Measurements from ENCODE around the gene SHISA9.

The SHISA9 gene

DNA sequence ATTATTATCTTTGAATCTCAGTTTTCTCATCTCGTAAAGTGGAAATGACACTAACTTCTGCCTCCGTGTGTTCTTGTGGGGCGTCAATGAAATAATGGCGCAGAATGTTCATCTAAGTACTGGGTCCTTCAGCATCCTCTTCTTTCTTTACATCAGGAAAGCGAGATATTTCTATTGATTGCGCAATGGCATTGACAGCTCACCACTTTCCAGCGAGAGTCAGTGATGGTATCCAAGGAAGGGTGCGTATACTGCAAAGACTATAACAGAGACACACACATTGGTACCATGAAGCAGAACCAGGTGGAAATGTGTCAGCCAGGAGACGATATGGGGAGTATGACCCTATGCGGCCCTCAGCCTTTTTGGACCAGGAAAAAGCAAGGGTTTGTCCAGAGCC lies 162.1 kb downstream of the SHISA9 start:
- FAIRE-seq (no peak), DNase-seq (ENCODE audit: insufficient read length, low spot score) (no peak)

- DNase-seq (ENCODE audit: insufficient read length, low spot score) (no peak), FAIRE-seq (no peak)
Observed at GRCh38 chr16:13064821-13065220, 163.4 kb downstream of the SHISA9 start.

- FAIRE-seq (no peak), DNase-seq (ENCODE audit: insufficient read length, low spot score) (no peak)
Observed at GRCh38 chr16:13067648-13068047, 166.2 kb downstream of the SHISA9 start.

DNA sequence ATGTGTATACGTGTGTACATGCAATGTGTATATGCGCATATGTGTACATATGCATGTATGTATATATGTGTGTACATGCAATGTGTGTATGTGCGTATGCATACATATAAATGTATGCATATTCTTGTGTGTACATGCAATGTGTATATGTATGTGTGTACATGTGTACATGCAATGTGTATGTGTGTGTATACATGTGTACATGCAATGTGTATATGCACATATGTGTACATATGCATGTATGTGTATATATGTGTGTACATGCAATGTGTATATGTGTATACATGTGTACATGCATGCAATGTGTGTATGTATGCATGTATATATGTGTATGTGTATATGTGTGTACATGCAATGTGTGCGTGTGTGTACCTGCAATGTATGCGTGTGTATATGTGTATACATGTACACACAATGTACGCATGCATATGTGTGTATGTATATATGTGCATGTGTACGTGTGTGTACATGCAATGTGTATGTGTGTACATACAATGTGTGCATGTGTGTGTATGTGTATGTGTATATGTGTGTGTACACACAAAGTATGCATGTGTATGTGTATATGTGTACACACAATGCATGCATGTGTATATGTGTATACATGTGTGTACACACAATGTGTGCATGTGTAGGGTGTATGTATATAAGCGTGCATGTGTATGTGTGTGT lies 167.7 kb downstream of the SHISA9 start:
- FAIRE-seq (peak; percentile 97), DNase-seq (ENCODE audit: insufficient read length, low spot score) (no peak)

GRCh38 chr16:13070268-13070667 lies 168.9 kb downstream of the SHISA9 start:
- no peak for DNase-seq (ENCODE audit: insufficient read length, low spot score)

DNA sequence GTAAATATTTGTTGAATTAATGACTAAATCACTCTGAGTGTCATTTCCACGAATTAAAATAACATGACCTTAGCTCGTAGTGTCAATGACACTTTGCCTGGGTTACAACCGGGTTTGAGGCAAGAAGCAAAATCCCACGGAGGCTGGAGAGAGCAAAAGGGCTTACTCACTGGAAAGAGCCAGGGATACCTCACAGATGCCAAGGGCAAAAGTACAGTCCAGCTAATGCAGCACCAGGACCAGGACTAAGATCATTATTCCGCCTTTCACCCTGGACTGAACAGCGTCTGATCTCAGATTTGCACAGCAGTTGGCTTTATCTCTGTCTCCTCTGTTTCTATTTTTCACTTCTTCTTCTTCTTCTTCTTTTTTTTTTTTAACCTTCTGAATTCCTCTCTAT lies 175.5 kb downstream of the SHISA9 start:
- FAIRE-seq (no peak), DNase-seq (ENCODE audit: insufficient read length, low spot score) (no peak)

More at GRCh38 chr16:13070268-13070667, 168.9 kb downstream of the SHISA9 start:
- FAIRE-seq, result no peak

GRCh38 chr16:13077816-13078215 lies 176.4 kb downstream of the SHISA9 start:
- FAIRE-seq (no peak), DNase-seq (ENCODE audit: insufficient read length, low spot score) (no peak)

DNA sequence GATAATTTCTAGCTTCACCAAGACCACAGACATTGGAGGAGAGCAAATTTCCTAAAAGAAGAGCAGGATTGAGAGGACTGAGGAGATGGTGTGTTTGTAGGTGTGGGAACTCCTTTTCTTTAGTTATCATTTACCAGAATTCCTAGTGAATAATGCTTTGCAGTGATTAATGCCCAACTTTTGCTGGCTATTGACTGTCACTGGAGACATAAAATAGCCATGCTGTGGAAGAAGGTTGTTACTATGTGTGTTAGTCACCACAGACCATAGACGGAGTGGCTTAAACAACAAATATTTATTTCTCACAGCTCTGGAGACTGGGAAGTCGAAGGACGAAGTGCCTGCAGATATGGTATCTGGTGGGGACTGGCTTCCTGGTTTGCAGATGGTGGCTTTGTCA lies 179.1 kb downstream of the SHISA9 start:
- DNase-seq (ENCODE audit: insufficient read length, low spot score) (no peak), FAIRE-seq (no peak)

DNA sequence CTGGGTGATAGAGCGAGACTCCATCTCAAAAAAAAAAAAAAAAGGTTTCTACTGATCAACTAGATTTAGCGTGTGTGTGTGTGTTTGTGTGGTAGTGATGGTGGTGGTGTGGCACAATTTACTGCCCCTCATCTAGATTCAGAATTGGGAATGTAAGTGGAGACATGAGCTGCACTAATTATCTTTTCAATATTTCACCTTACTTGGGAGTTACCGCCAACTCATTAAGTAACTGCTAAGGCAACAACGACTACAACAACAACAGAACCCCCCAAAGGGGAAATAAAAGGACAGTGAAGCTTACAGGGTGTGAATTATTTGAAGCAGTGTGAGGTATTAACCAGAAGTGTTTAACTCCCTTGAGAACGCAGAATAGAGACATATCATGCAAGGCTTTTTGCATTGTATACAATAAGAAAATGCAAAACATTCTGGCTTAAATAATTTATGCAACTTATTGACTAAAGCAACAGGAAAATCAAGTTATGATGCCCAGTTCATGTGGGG lies 180.5 kb downstream of the SHISA9 start:
- no peak for FAIRE-seq
- DNase-seq (ENCODE audit: insufficient read length, low spot score), result no peak

DNA sequence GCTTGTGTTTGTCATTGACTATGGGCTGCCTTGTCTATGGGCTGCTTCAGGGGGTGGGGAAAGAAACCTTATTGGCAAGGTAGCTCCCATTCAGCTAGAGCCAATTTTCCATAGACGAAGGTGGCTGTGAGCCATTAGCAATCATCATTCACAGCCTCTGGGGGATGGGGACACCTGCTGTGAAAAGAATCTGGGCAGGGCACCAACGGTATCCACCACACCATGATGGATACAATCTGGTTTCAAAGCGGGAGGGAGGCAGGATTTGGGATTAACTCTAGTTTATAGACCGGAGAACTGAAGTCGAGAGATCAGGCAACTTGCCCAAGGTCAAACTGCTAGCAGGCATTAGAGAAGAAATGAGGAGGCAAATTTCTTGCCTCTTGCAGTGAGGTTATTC lies 182.3 kb downstream of the SHISA9 start:
- DNase-seq (ENCODE audit: insufficient read length, low spot score) (no peak), FAIRE-seq (no peak)

GRCh38 chr16:13084331-13084730 lies 182.9 kb downstream of the SHISA9 start:
- DNase-seq (ENCODE audit: insufficient read length, low spot score) (no peak), FAIRE-seq (no peak)

DNA sequence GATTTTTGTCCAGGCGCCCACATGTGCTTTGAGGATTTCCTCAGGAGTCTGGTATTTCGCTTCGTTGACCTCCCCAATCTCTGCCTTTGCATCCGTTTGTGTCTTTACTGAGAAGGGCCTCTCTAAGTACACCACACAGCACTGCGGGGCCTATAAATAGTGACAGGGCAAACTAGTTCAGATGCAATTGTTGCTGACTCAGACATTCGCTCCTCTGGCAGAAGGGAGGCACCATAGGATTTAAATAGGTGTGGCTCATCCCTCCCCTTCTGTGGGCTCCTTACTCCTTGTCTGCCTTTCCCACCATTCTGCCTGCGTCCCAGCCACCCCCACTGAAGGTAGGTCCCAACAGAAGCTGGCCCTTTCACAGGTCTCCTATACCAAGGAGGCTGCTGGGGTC lies 192.3 kb downstream of the SHISA9 start:
- DNase-seq (ENCODE audit: insufficient read length, low spot score) (no peak), FAIRE-seq (no peak)

DNA sequence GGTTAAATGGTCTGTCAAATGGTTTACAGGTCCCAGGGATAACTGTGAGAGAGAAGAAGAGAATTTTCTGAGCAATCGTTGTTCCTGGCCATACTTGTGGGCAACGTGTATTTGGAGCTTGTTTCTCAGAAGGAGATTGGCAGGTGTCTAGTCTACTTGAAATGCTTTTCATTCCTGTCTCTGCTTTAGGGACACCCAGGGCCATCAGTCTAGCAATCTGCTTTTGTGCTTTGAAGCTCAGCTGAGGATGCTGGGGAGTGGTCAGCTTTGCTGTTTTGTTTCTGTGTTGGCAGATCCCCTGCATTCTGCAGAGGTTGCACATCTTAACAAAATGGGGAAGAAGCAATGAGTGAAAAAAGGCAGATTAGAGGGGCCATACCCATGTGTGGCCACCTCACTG lies 193.7 kb downstream of the SHISA9 start:
- FAIRE-seq, result no peak

DNA sequence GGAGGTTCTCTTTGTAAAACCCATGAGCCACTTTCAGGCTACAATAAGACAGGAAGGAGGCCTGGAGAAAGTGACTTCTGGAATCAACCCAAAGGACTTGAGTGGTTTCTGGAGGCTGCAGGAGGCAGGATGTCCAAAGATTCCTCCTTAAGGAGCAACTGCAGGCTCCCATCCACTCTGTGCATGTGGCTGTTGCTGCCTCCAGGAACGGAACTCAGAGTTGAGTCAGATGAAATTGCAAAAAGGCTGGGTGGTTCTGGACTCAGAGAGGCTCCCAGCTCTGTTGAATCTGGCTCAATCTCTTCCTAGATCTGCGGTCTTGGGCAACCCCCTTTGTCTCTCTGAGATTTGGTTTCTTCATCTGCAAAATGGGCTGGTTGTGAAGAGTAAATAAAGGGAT lies 197.1 kb downstream of the SHISA9 start:
- DNase-seq (ENCODE audit: insufficient read length, low spot score), result no peak
- FAIRE-seq, result no peak

More for the DNA sequence above, 193.7 kb downstream of the SHISA9 start:
- DNase-seq (ENCODE audit: insufficient read length, low spot score), result no peak

GRCh38 chr16:13099822-13100221 lies 198.4 kb downstream of the SHISA9 start:
- FAIRE-seq (no peak), DNase-seq (ENCODE audit: insufficient read length, low spot score) (no peak)

DNA sequence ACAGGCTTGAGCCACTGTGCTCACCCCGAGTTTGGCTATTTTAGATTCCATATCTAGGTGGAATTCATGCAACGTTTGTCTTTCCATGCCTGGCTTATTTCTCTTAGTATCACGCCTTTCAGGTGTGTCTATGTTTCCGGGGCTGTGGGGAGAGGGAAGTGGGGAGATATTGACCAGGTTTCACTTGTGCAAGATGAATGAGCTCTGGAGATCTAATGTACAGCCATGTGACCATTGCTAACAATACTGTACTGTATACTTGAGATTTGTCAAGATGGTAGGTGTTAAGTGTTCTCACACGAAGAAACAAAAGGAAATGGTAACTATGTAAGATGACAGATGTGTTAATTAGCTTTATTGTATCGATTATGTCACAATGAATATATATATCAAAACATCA lies 199.6 kb downstream of the SHISA9 start:
- FAIRE-seq (no peak), DNase-seq (ENCODE audit: insufficient read length, low spot score) (no peak)

DNA sequence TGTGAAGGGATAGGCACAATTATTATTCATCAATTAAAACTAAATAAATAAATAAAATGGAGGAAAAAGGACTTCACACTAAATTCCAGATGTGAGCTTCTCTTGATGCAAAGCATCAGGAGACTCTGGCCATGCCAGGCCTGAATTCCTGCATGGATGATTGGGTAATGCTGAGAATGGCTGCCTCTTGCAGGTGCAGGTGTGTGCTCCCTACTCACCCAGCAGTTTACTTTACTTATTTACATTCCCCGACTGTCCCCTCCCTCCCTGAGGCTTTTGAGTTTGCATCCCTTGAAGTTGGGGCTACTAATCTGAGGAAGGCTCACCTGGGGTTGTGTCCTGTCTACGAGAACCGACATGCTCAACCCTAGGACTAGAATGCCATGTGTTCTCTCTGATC lies 200.4 kb downstream of the SHISA9 start:
- no peak for FAIRE-seq
- no peak for DNase-seq (ENCODE audit: insufficient read length, low spot score)

DNA sequence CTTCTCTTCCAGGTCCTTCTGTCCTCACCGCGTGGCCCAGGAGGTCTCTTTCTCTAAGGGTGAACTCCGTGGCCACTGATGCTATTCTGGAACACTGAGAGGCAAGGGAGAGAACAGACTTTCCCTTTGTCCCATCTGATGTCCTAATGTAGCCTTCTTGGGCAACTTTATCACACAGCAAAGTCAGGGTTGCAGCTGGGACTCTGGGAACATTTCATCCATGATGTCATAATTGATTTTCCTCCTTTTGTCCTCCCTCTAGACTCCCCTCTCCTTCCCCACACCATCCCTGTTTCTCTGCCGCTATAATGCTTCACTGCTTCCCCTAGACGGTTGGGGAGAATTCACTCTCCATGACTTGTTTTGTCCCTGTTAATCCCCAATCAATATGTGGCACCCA lies 201.0 kb downstream of the SHISA9 start:
- FAIRE-seq, result no peak
- no peak for DNase-seq (ENCODE audit: insufficient read length, low spot score)

- FAIRE-seq (no peak), DNase-seq (ENCODE audit: insufficient read length, low spot score) (no peak)
Observed at GRCh38 chr16:13103831-13104530, 202.6 kb downstream of the SHISA9 start.

- no peak for FAIRE-seq
Observed at GRCh38 chr16:13104772-13105171, 203.4 kb downstream of the SHISA9 start.

DNA sequence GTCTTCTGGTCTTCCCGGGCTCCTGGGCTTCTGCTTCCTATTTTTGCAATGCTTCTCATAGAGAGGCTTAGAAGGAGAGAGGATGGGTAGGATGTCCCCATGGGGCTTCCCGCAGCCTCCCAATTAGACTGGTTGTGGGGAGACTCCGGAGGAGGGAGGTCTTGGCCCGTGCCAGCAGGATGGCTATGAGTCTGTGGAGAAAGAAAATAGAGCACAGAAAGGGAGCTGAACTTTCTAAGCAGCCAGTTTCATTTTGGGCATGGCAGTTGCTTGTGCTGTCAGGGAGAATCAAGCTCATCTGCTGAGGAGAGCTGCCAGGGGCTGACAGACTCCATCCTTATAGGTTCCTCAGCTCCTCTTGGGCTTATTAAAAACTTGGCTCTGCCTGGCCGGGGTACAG lies 204.0 kb downstream of the SHISA9 start:
- DNase-seq (ENCODE audit: insufficient read length, low spot score), result no peak
- no peak for FAIRE-seq

More at GRCh38 chr16:13104772-13105171, 203.4 kb downstream of the SHISA9 start:
- DNase-seq (ENCODE audit: insufficient read length, low spot score), result no peak

DNA sequence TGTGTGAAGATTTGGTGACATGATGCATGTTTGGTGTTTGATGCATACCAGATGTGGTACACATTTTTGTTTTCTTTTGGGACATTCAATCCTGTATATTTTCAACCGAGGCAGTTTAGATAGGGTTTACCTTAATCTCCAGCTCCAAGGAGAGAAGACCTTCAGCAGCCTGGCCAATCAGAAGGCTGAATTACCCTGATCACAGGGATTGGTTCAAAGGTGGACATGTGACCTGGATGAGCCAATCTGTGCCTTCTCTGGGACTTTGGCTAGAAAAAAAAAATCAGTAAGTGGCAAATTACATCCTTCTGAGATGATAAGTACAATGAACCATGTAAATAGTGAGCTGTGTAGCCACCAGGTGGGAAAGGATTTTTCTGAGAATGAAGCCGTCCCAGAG lies 205.1 kb downstream of the SHISA9 start:
- DNase-seq (ENCODE audit: insufficient read length, low spot score) (no peak), FAIRE-seq (no peak)

Data from HTR-8/SVneo (cell line).